HG03045 (cell line): Measurements from ENCODE around the gene RIPOR2.
"Not testable (repeated sequence)": the region's sequence is repeated elsewhere in the genome, so short reads cannot be mapped to it uniquely, and the experiment has no call there.

Source experiments
- ATAC-seq: cut with Tn5 transposase; IDR thresholded peaks from one replicate; pipeline ENCODE4 v1.9.1; 2021; ENCODE audit warnings: mild to moderate bottlenecking, moderate library complexity; ENCODE audit not compliant: unreplicated experiment

RIPOR2 gene

DNA sequence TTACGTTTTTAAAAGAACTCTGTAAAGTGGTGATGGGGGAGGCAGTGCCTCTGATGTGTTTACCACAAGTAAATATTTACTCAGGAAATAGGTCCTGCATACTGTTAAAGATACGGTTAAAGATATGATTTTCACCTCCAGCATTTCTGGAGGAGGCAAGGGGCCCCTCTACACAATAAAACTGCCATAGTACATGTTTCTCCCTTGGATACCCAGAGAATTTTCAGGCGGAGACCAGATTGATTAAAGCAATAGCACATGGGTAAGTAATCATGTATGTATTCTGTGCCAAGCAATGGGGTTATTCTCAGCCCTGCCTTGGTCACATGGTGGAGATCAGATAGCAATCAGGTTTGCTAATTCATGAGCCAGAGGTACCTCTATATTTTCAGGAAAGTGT is 9.6 kb downstream of the RIPOR2 start:
- ATAC-seq = no peak

GRCh38 chr6:24925661-24926060 is 10.1 kb downstream of the RIPOR2 start:
- no peak for ATAC-seq

GRCh38 chr6:24924580-24925356 is 11.0 kb downstream of the RIPOR2 start:
- ATAC-seq = no peak

DNA sequence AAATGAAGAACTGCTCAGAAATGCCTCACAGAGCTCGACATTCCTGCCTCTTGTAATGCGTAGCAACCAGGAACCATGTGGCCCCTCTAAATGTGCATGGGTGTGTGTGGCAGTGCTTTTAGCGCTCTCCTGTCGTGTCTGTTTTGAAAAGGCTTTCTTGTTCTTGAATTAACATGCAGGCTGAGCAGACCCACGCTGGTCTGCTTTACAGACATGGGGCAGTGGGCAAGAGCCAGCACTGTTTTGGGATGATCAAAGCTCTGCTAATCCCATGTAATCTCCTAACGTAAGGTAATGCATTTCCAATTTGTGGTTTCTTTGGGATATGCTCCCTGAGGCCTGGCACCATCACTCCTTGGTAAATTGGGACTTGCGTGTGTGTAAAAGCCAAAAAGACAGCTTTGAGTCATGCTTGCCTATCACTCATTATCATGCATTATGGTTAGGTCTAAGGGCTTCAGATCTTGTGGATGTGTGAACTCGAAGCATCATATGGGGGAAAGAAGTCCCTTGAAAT is 11.8 kb downstream of the RIPOR2 start:
- no peak for ATAC-seq

- ATAC-seq = no peak
These were observed 12.9 kb downstream of the RIPOR2 start for GRCh38 chr6:24922814-24923213.

DNA sequence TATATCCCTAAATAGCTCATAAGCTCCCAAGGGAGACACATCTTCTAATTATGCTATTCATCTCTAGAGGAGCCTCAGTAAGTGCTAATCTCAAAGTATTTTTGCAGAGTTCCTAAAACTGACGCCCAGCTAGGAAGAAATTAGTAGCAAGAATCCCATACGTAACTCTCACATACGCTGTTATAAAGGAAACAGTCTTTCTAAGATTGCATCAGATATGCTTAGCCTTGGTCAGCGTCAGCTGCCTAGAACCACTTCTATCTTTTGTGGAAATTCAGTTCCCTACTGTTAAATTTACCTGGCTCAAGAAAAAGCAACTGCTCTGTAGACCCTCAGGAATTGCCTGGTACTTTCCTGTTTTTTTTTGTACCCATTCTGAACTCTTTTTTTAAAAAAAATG is 13.6 kb downstream of the RIPOR2 start:
- ATAC-seq = no peak

- ATAC-seq = no peak
These were observed 15.6 kb downstream of the RIPOR2 start for GRCh38 chr6:24920136-24920535.

- ATAC-seq = no peak
These were observed 16.5 kb downstream of the RIPOR2 start for GRCh38 chr6:24919056-24919892.

- ATAC-seq = no peak
These were observed 17.1 kb downstream of the RIPOR2 start for GRCh38 chr6:24918641-24919055.

- no peak for ATAC-seq
These were observed 19.3 kb downstream of the RIPOR2 start for GRCh38 chr6:24916496-24916895.

DNA sequence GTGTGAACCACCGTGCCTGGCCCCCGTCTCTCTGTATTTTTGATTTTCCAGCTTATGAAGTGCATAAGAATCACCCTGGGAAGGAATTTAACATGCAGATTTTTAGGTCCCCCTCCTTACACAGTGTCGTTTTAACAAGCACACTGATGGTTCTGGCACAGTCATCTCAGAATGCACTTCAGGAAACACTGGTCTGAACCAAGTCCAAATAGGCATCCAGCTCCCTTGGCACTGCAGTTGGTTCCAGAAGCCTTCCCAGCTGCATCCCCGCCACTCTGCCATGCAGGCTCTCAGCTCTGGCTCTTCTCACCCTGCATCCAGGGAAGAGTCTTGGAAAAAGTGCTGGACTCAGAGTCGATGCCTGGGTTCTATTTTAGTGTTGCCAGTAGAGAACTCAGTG is 20.1 kb downstream of the RIPOR2 start:
- ATAC-seq = no peak

DNA sequence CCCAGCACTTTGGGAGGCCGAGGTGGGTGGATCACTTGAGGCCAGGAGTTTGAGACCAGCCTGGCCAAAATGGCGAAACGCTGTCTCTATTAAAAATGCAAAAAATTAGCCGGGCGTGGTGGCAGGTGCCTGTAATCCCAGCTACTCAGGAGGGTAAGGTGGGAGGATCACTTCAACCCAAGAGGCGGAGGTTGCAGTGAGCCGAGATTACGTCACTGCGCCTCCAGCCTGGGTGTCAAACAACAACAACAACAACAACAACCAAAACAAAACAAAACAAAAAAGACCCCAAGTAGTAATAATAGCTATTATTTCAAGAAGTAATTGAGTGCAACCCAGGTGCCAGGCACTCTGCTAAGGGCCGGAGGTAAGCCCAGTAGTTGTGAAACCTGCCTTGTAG is 21.7 kb downstream of the RIPOR2 start:
- not testable (repeated sequence) for ATAC-seq

DNA sequence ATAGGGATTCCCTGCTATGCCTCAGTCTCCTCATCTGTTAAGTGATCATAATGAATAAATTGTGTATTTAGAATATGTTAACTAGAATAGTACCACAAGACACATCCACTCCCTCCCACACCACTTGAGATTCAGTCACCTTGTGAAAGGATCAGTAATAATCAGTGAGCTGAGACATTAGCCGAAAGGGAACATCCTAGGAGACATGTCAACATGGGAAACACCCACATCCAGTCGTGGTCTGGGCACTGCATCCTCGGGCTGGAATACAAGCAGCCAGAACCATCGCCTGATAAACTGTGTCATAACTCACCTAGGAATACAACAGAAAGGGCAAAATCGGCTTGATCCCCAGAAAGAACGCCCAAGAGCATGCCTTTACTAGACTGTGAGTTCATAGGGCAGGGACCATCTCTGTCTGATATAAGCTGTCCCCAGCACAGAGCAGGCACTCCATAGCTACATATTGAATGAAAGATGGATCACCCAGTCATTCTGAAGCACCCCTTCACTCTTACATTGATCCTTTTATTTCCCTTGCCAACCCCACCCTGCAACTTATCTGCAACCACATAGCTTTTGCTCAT is 23.9 kb downstream of the RIPOR2 start:
- ATAC-seq = no peak

DNA sequence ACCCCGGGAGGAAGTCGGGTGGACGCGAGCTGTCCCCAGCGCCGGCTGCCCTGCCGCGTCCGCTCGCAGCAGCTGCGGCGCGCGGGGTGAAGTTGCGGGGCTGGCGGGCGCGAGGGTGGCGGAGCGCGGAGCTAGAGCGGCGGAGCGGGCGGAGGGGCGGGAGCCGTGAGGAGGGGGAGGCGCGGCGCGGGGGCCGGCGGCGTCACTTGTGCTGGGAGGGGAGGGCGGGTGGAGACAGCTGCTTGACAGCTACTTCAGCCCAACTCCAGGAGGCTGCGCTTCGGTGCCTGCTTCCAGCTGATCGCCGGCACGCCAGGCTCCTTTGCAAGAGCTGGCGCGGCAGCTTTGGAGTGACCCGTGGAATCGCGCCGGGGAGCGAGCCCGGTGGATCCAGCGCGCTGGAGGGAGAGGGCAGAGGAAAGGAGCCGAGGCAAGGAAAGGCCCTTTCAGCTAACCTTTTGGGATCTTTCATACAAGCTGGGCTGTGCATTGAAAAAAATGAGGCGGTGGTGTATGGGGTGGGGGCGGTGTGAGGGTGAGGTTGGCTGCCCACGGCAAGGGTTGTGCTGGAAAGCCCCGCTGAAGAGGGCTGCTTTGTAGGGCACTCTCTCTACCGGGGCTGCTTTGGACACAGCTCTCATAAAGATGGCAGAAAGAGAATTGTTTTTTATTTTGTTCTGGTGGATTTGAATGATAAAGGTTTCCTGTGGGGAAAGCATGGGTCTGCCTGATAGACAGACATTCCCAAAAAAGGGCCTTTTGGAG is 24.6 kb downstream of the RIPOR2 start:
- ATAC-seq = no peak

GRCh38 chr6:24910331-24910960 is 25.3 kb downstream of the RIPOR2 start:
- ATAC-seq = no peak

DNA sequence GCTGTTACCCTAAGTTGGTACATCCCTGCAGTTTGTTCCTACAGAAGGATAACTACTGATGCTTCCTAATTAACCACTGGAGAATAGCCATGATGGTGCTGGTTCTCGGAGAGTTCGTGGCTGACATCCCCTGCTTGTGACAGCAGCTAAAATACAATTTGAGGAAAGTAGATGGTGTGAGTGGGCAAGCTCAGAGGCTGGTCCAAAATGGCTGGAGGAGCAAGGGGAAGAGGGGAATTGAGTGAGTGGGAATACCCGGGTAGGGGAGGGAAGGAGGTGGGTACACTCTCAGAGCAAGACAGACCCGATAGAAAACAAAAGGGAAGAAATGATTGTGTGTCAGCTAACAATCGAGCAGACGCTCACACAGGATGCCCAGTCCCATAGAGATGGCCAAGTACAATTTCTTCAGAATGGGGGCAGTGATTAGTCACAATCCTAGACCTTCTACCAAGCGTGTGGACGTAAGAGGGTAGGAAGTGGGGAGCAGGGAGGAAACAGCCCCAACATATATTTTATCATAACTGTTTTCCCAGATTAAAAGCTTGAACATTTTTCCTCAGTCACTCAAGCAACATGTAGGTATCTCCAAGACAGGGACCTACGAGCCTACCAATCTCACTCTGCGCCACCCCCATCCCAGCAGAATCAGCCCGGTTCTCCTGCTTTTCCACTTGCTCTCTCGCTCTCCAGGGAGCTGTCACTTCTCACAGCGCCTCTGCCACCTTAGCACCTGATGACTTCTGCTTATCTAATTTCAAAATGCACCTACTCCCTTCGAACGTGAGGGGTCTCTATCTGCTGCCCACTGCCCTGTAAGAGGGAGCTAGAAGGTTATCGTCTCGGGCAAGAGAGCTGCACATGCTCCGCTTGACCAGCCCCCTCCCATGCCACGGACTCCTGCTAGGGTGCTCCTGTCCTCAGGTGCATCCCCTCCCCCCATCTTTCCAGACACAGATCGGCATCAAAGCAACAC is 26.2 kb downstream of the RIPOR2 start:
- ATAC-seq = no peak

DNA sequence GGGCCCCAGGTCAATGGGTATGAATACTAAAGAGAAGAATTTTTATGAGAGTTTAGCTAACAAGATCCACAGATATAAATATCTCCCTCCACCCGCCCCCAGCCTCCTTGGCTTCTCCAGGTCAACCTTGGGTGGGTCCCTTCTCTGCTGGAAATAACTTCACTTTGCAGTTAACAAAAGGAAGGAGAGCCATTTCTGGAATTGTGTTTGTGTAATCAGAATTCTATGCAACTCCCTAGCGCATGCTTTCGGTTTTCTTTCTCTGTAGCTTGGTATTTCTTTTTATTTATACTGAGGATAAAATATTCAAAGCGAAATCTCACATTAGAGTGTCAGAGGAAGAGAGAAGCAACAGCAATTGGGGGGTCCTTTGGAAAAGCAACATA is 27.1 kb downstream of the RIPOR2 start:
- ATAC-seq = no peak

DNA sequence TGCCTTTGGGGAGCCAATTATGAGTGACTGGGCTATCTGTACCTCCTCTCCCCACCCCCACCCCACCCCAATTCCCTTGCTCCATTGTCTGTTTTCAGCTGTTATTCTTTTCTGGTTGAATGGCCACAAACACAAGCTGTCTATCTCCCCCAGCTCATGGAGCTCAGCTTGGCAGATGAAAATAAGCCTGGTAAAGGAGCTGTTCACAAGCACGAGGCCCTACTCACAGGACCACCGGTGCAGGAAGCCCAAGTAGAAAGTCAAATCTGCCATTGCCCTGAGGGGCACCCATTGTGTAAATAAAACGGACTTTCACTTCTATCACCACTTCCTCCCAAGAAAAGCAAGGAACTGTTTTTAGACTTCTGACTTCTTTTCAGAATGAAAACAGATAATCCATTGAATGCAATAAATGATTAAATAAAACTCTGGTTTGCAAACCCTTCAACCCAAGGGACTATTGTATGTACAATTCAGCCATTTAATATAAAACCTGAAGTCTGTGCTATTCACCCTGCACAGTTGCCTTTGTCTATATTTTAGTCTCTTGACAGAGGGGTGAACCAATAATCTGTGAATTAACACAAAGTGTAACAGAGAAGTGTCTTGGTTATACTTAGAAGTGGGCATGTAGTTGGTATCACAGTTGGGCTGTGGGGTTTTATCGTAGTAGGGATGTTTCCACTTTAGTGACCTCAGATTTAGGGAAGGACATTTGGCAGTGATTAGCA is 27.7 kb downstream of the RIPOR2 start:
- ATAC-seq = no peak

DNA sequence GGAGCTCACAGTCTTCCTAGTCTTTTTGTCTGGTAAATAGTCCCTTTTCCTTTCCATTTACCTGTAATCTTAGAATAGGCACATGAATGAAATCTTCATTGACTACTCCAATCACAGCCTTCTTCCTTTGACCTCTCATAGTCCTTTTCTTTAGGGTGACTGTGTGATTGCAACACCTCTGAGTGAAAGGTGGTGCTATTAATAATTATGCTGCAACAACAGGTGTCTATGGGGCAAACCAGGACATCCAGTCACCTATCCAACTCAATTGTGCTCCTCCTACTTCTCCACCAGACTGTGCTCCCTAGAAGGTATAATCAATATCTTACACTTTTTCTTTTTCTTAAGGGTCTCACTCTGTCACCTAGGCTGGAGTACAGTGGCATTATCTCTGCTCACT is 29.4 kb downstream of the RIPOR2 start:
- no peak for ATAC-seq
